Aorta (tissue), 5 donors: ENCODE results near the gene ATP2B3. TPM values are rescaled to one million over a fixed set of nuclear protein-coding genes. Genes with fewer than 3 reads are reported as not detected.

Experiments
- ATAC-seq: fragments of 200-7000 bp; cut with Tn5 transposase; one replicate; pipeline ENCODE4 v1.9.1; 2022; ENCODE audit warnings: moderate library complexity; ENCODE audit not compliant: low FRiP score
- DNase-seq, 2 donors: peaks; one replicate each; pipeline ENCODE4 v3.0.0-alpha.2; 2020
- H3K27ac ChIP-seq, 2 donors: one replicate each; pipeline ENCODE4 v1.5.1; 2013; ENCODE audit warnings: low read length in 2 of 2, mild to moderate bottlenecking in 2 of 2, moderate library complexity in 2 of 2, control low read depth in 1 of 2, inconsistent platforms in 1 of 2, low read depth in 1 of 2
- H3K27me3 ChIP-seq, 2 donors: one replicate each; pipeline ENCODE4 v1.6.1; 2013; ENCODE audit warnings: control low read depth in 1 of 2, low read length in 1 of 2, mild to moderate bottlenecking in 1 of 2, moderate library complexity in 1 of 2; ENCODE audit not compliant: insufficient read depth in 2 of 2, control insufficient read depth in 1 of 2
- H3K36me3 ChIP-seq, 2 donors: one replicate each; pipeline ENCODE4 v1.6.1; 2013; ENCODE audit warnings: control low read depth in 1 of 2, low read length in 1 of 2, mild to moderate bottlenecking in 1 of 2; ENCODE audit not compliant: insufficient read depth in 2 of 2, control insufficient read depth in 1 of 2
- H3K4me1 ChIP-seq, 2 donors: one replicate each; pipeline ENCODE4 v1.6.1; 2013; ENCODE audit warnings: low read length in 2 of 2, control low read depth in 1 of 2, mild to moderate bottlenecking in 1 of 2, moderate library complexity in 1 of 2; ENCODE audit not compliant: insufficient read depth in 2 of 2, control insufficient read depth in 1 of 2
- H3K4me3 ChIP-seq, 2 donors: one replicate each; pipeline ENCODE4 v1.5.1; 2013; ENCODE audit warnings: low read length in 2 of 2, control low read depth in 1 of 2, mild to moderate bottlenecking in 1 of 2
- H3K9me3 ChIP-seq: one replicate; pipeline ENCODE4 v1.6.1; 2013; ENCODE audit warnings: mild to moderate bottlenecking, low read length; ENCODE audit not compliant: control insufficient read depth
- WGBS, 2 donors: extraction: QIAGEN DNeasy Blood & Tissue Kit; methylation state at CpG; one replicate each; pipeline ENCODE4 v1.1.7; 2013; 5-methylcytosine and 5-hydroxymethylcytosine counted together
- intact Hi-C, 2 donors: fragments of 100-400 bp; cut with DNase I; formaldehyde crosslinking; loops; one replicate each; pipeline versions ENCODE4 v1.14.2 to v1.15.0; 2022
- polyA plus RNA-seq, 2 donors: library from polyadenylated mRNA; stranded (reverse); fragments of 200-250 nt; gene quantifications; one replicate each; pipeline ENCODE4 v1.2.3, GENCODE V29; 2013
- total RNA-seq, 2 donors: library from RNA; stranded (reverse); fragmentation: NEBNext Ultra II Directional; extraction: Animal tissue kit (Norgen Biotek cat#: 25700); gene quantifications; one replicate each; pipeline ENCODE4 v1.2.1, GENCODE V29; 2021
- donor health status: healthy with polysubstance abuse.
- donor health status: Bipolar disorder and iron deficiency.
- donor health status: DM: no; HTN: no; CAD: no.
- donor health status: DM: no; HTN: no; CAD: no.
- donor health status: DM: yes; HTN: yes; CAD: no.

Gene ATP2B3
- total and polyA plus RNA-seq, 4 donors: 0.19 to 0.27 (median 0.20) TPM; not detected in 1

DNA sequence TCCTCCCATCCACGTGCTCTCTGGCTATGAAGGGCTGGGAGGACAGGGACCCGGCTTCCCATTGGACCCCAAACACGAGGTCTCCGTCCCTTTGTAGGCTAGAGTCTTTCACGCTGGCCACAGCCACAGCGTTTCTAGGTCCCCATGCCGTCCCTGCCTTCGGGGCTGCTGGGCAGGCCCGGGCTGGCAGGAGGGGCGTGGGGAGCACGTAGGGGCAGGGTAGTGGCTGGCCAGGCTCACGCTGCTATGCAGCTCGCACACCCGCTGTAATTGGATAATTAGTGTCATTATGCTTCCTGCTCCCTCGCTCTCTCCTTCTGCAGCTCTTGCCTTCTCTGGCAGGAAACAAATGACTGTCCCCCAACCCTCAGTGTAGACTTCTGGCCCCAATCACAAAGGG, 9.8 kb downstream of the ATP2B3 start:
- Histone ChIP-seq H3K9me3 (no peaks in the 10 kb centered on the region), H3K27ac (no peak overlapping the region), H3K4me1 (no peaks in the 10 kb centered on the region), H3K4me3 (no peak overlapping the region), H3K36me3 (no peaks in the 10 kb centered on the region), H3K27me3 (no peaks in the 10 kb centered on the region)
- 36 to 67% methylated on average over 15 of the region's 15 CpGs for WGBS, 2 donors
- ATAC-seq (no peak), DNase-seq (no peak)
- intact Hi-C loops: no loop called here

DNA sequence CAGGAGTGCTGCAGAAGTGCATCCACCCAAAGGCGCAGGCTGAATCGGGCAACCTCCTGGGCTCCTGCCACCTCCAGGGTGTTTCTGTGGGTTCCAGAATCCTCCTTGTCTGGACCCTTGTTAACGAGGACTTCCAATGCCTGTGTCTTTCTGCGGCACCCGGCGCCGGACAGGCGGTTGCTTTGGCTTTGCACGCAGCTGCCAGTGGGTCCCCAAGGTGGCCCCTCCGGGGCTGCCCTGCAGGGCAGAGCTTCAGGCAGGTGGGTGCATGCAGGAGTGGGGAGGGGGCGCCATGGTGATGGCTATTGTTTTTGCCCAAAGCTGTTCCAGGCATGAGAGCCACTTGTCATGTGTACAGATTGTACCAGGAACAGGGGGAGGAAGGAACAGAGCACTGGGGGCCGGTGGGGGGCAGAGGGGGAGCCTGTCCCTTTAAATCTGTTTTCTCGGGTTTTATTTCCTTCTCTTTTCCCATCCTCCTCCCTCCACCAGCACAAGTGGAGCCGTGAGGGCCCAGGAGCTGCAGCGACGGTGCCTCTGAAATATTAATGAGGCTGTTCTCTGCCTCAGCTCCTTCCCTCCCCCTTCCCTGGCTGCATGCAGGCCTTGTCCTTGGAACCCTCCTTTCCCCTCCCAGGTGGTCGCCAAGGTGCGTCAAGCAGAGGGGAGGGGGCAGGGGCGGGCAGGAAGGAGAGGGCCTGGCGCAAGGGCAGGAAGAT, 13.1 kb downstream of the ATP2B3 start:
- 76 to 80% methylated on average over 17 to 20 of the region's 20 CpGs for WGBS, 2 donors
- H3K4me3 ChIP-seq: no peak overlapping the region
- H3K27me3 ChIP-seq: no peaks in the 10 kb centered on the region
- H3K9me3 ChIP-seq: no peaks in the 10 kb centered on the region
- H3K36me3 ChIP-seq: no peaks in the 10 kb centered on the region
- no peak overlapping the region for H3K27ac ChIP-seq
- intact Hi-C loops: no loop called here
- no peaks in the 10 kb centered on the region for H3K4me1 ChIP-seq
- no peak for ATAC-seq
- no peak for DNase-seq

DNA sequence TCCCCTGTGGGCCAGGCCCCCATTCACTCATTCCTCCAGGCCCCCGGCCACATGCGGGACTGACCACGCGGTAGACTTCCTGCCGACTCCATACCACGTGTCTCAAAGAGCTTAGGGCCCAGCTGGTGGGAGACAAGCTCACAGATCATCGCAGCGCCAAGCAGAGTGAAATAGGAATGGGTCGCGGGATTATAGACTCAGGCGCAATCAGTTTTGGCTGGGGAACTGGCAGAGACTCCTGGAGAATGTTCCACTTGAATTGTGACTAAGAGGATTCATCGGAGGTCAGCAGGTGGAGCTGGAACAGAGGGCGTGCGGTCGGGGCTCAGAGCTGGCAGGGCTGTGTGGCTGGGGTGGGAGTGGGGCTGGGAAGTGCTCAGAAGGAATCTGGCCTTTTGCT, 15.6 kb downstream of the ATP2B3 start:
- Histone ChIP-seq H3K27me3 (no peaks in the 10 kb centered on the region), H3K4me3 (no peak overlapping the region), H3K4me1 (no peaks in the 10 kb centered on the region), H3K36me3 (no peaks in the 10 kb centered on the region), H3K27ac (no peak overlapping the region), H3K9me3 (no peaks in the 10 kb centered on the region)
- DNase-seq: no peak
- WGBS, 2 donors: 93% methylated on average over 15 of the region's 15 CpGs
- intact Hi-C loops: no loop called here
- ATAC-seq: no peak

DNA sequence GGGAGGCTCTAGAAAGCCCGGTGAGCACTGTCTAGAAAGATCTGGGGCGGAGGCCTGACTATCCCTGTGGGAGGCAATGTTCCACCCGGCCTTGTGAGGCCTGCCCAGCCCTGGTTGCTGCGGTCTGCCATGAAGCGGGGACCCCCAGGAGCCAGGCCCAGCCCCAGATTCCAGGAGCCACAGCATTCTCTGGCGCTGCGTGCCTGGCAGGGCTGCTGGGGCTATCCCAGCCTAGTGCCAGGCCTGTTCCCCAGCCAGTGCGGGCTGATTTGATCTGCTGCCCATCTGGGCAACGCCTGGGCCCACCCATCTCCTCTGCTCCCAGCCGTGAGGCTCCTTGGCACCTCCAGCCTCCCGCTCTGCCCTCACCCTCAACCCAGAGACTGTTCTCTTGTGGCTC, 19.6 kb downstream of the ATP2B3 start:
- DNase-seq (no peak), ATAC-seq (no peak)
- Histone ChIP-seq H3K36me3 (no peaks in the 10 kb centered on the region), H3K9me3 (no peaks in the 10 kb centered on the region), H3K4me3 (no peak overlapping the region), H3K27me3 (no peaks in the 10 kb centered on the region), H3K27ac (no peak overlapping the region), H3K4me1 (no peaks in the 10 kb centered on the region)
- WGBS, 2 donors: 81 to 85% methylated on average over 11 of the region's 11 CpGs
- intact Hi-C loops: no loop called here

DNA sequence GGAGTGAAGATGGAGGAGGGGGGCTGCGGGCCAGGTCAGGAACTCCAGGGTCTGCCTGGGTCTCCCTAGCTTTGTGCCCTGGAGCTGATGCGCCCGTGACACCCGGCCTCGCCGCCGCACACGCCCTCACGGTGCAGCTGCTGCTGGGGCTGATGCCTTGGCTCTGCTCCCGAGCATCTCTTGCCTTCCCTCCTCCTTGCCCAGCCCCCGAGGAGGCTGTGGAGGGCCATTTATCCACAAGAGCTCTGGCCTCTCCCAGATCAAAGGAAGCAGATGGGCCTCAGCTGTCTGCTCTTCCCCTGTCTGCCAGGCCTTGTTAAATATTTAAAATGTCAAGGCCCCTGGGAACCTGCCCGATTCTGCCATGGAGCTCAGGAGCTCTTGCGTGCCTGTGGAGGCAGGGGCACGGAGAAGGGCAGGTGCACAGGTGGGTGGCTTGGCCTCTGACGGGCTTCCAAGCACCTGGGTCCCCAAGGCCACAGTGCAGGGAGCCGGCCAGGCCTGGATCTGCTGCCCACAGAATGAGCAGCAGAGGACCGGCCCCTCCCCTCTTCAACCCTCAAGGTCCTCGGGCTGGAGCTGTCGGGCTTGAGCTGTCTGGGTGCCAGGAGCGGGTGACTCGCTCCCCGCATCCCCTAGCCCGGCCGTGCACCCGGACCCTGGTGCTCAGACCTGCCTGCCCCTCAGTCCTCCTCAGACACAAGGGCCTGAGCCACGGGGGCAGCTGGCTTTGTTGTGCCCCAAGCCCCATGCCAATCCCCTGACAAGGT, 20.3 kb downstream of the ATP2B3 start:
- H3K27me3 ChIP-seq: no peaks in the 10 kb centered on the region
- WGBS, 2 donors: 84 to 87% methylated on average over 25 to 26 of the region's 26 CpGs
- no peak overlapping the region for H3K4me3 ChIP-seq
- H3K36me3 ChIP-seq: no peaks in the 10 kb centered on the region
- ATAC-seq (no peak), DNase-seq (no peak)
- H3K4me1 ChIP-seq: no peaks in the 10 kb centered on the region
- intact Hi-C loops: no loop called here
- no peaks in the 10 kb centered on the region for H3K9me3 ChIP-seq
- H3K27ac ChIP-seq: no peak overlapping the region

DNA sequence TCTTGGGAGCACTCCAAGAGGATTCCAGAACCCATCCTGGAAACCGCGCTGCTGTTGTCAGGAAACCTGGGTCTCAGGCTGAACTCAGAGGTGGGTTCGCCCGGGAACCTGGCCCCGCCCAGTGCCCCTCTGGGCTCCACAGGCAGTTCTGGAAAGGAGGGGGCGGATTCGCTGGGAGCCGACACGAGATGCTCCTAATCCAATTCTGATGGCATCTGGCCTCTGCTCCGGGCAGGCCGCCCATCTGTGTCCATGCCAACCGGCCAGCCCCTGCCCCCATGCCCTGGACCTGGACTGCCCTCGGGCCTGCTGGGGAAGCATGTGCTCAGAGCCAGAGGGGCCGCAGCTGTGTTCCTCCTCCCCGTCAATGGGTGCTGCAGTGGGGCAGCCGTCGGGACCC, 21.0 kb downstream of the ATP2B3 start:
- Histone ChIP-seq H3K9me3 (no peaks in the 10 kb centered on the region), H3K27me3 (no peaks in the 10 kb centered on the region), H3K4me3 (no peak overlapping the region), H3K27ac (no peak overlapping the region), H3K36me3 (no peaks in the 10 kb centered on the region), H3K4me1 (no peaks in the 10 kb centered on the region)
- no peak for DNase-seq
- intact Hi-C loops: no loop called here
- WGBS, 2 donors: 80 to 81% methylated on average over 17 of the region's 17 CpGs
- ATAC-seq: no peak

DNA sequence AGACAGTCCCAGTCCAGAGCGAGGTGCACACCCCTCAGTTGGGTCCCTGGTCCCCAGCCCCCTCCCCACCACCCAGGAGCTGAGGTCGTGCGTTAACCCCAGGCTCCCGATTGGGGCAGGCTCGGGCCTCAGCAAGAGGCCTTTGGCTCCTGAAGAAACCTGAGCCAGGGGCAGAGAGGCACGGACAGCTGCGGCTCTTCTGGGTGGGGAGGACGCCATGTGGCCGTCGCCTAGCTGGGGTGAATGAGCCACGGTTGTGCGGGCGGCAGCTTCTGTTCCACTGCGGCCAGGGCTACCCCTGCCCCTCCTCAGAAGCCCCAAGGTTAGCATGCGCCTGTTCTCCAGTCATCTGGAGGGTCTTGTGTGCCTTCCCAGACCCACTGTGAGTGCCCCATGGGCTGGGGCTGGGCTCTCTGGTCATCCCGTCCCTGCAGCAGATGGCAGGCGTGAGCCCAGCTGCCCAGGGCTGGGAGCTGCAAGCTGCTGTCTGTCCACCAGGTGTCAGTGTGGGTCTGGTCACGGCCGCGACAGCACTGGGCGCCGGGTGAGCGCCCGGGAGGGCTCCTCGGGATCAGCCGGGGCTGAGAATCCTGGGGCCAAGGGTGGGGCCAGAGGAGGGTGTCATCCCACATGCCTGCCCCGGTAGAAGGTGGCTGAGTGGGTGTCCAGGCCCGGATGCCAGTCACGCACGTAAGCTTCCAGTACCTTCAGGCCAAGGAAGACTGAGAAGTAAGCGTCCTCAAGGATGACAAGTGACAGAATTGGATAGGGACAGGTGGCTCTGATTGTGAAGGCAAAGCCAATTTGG, 21.9 kb downstream of the ATP2B3 start:
- DNase-seq (peak; percentile 78 to 88), ATAC-seq (peak; percentile 65)
- no peak overlapping the region for H3K27ac ChIP-seq
- intact Hi-C loops: no loop called here
- no peak overlapping the region for H3K4me3 ChIP-seq
- no peaks in the 10 kb centered on the region for H3K9me3 ChIP-seq
- no peaks in the 10 kb centered on the region for H3K27me3 ChIP-seq
- 37 to 52% methylated on average over 29 to 31 of the region's 31 CpGs for WGBS, 2 donors
- H3K36me3 ChIP-seq: no peaks in the 10 kb centered on the region
- no peaks in the 10 kb centered on the region for H3K4me1 ChIP-seq

DNA sequence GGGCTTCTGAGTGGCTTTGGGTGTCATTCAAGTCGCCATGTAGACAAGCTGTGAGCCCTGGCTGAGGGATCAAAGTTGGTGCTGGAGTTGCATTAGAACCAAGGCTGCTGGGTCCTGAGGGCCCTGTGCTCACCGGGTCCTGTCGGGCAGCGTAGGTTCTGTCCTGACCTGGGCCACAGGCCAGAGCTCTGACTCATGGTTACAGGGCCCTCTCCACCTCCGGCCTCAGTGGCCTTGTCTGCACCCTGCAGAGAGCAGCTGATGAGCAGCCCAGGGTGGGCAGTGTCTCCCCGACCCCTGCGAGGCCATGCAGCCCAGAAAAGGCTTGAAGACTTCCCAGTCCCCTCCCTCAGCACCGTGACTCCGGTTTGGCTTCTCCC, 22.5 kb downstream of the ATP2B3 start:
- Histone ChIP-seq H3K4me1 (no peaks in the 10 kb centered on the region), H3K4me3 (no peak overlapping the region), H3K9me3 (no peaks in the 10 kb centered on the region), H3K27me3 (no peaks in the 10 kb centered on the region), H3K36me3 (no peaks in the 10 kb centered on the region), H3K27ac (no peak overlapping the region)
- 68 to 77% methylated on average over 9 of the region's 9 CpGs for WGBS, 2 donors
- ATAC-seq: no peak
- intact Hi-C loops: no loop called here
- no peak for DNase-seq
